T-cell (primary cell): ENCODE results near the gene F3. TPM values are rescaled to one million over a fixed set of nuclear protein-coding genes. Genes with fewer than 3 reads are reported as not detected.

ENCODE experiments used
- ATAC-seq, 4 experiments: fragments of 200-7000 bp in 3 of 4; fragments of 150-1000 bp in 1 of 4; cut with Tn5 transposase; replicated peaks in 1 of 4; 1 replicate in 3 of 4; 2 replicates in 1 of 4; pipeline ENCODE4 v1.10.0; 2021; ENCODE audit warnings: moderate library complexity in 3 of 4, mild to moderate bottlenecking in 2 of 4, moderate number of reproducible peaks in 1 of 4
- CTCF ChIA-PET, 2 donors: fragments of 300-600 bp; sonication (Branson Sonifier 250); formaldehyde crosslinking; loops; one replicate each; lab custom pipeline; 2022; ENCODE audit warnings: antibody characterized with exemption in 2 of 2; lab: Charles Lee
- POLR2A ChIA-PET, 2 donors: fragments of 300-600 bp; sonication (Branson Sonifier 250); formaldehyde crosslinking; loops; one replicate each; lab custom pipeline; 2022; ENCODE audit warnings: antibody characterized with exemption in 2 of 2; lab: Charles Lee
- DNase-seq, 35 experiments: peaks; one replicate each; pipeline versions ENCODE4 v3.0.0 to v3.0.0-alpha.2; 2013 to 2023
- H3K27ac ChIP-seq: one replicate; pipeline ENCODE4 v1.5.1; 2013; ENCODE audit warnings: low read length
- H3K27me3 ChIP-seq, 2 experiments: replicated peaks in 1 of 2; 1 replicate in 1 of 2; 2 replicates in 1 of 2; pipeline versions ENCODE4 v1.6.1 to v1.7.0; 2013; ENCODE audit warnings: low read length in 1 of 2, mixed read lengths in 1 of 2; ENCODE audit not compliant: control insufficient read depth in 2 of 2, insufficient read depth in 2 of 2; ENCODE audit errors: extremely low read depth in 1 of 2
- H3K36me3 ChIP-seq, 2 donors: 1 replicate in 1 of 2; 2 replicates in 1 of 2; pipeline versions ENCODE4 v1.6.1 to v1.7.0; 2013; ENCODE audit warnings: low read length in 1 of 2; ENCODE audit not compliant: control insufficient read depth in 2 of 2, insufficient read depth in 1 of 2; ENCODE audit errors: extremely low read depth in 1 of 2
- H3K4me1 ChIP-seq, 2 experiments: 1 replicate in 1 of 2; 2 replicates in 1 of 2; pipeline versions ENCODE4 v1.6.1 to v1.7.0; 2013; ENCODE audit warnings: low read length in 2 of 2, mixed read lengths in 1 of 2; ENCODE audit not compliant: insufficient read depth in 2 of 2, control insufficient read depth in 1 of 2; ENCODE audit errors: extremely low read depth in 1 of 2
- H3K4me3 ChIP-seq, 2 donors: 1 replicate in 1 of 2; 2 replicates in 1 of 2; pipeline versions ENCODE4 v1.5.1 to v1.7.0; 2013; ENCODE audit warnings: mild to moderate bottlenecking in 2 of 2, low read length in 1 of 2, moderate library complexity in 1 of 2; ENCODE audit not compliant: control insufficient read depth in 1 of 2; ENCODE audit errors: extremely low read depth in 1 of 2
- H3K9me3 ChIP-seq: 2 replicates; pipeline ENCODE4 v1.7.0; 2013
- H3K27ac Mint-ChIP-seq, 2 donors: one replicate each; pipeline ENCODE4 v1.8.0; 2020 to 2021; ENCODE audit warnings: mild to moderate bottlenecking in 2 of 2, mixed read lengths in 2 of 2
- H3K27me3 Mint-ChIP-seq, 2 donors: one replicate each; pipeline ENCODE4 v1.8.0; 2021 to 2022; ENCODE audit warnings: mixed read lengths in 2 of 2
- H3K36me3 Mint-ChIP-seq: one replicate; pipeline ENCODE4 v1.8.0; 2021; ENCODE audit warnings: mixed read lengths
- H3K4me1 Mint-ChIP-seq, 3 donors: one replicate each; pipeline ENCODE4 v1.8.0; 2020 to 2022; ENCODE audit warnings: mixed read lengths in 3 of 3, mild to moderate bottlenecking in 1 of 3
- H3K4me3 Mint-ChIP-seq, 3 donors: one replicate each; pipeline ENCODE4 v1.8.0; 2020 to 2022; ENCODE audit warnings: mild to moderate bottlenecking in 3 of 3, mixed read lengths in 3 of 3, moderate library complexity in 3 of 3
- H3K9me3 Mint-ChIP-seq, 3 donors: one replicate each; pipeline ENCODE4 v1.8.0; 2020 to 2022; ENCODE audit warnings: mixed read lengths in 3 of 3
- WGBS: methylation state at CpG from one replicate; pipeline ENCODE4 v1.1.5; 2013; ENCODE audit warnings: missing lambda C conversion rate; ENCODE audit not compliant: insufficient coverage; 5-methylcytosine and 5-hydroxymethylcytosine counted together
- total RNA-seq, 35 experiments: library from RNA in 6 of 35; stranded (reverse) in 6 of 35; fragments of 120-200 nt in 1 of 35; gene quantifications; one replicate each; pipeline versions ENCODE4 v1.2.1 to v1.2.4 and lab custom pipeline; 2013 to 2026

Gene F3
- total RNA-seq, 5 donors from 2014 or later (not counting 1 experiment from before 2014, with no cell fraction given) = 0.29 to 1.0 (median 0.66) TPM; not detected in 2

- DNase-seq (no peak), ATAC-seq (no peak)
- 73% methylated on average over 4 of the region's 5 CpGs for WGBS
- Histone ChIP-seq H3K4me1 (no peaks in the 10 kb centered on the region), H3K27ac (no peak overlapping the region), H3K27me3 (peaks cover 0 to 3% of the 10 kb centered on the region in 2 experiments), H3K9me3 (no peaks in the 10 kb centered on the region), H3K4me3 (no peak overlapping the region), H3K36me3 (no peaks in the 10 kb centered on the region)
- POLR2A ChIA-PET = no interaction called here
- Mint-ChIP-seq H3K9me3 (peaks cover 0 to 4% (median 0%) of the 10 kb centered on the region in 3 donors), H3K27ac (no peak overlapping the region), H3K4me3 (no peak overlapping the region), H3K36me3 (no peaks in the 10 kb centered on the region), H3K27me3 (peaks cover 1 to 10% of the 10 kb centered on the region in 2 donors), H3K4me1 (no peaks in the 10 kb centered on the region)
- CTCF ChIA-PET = no interaction called here
Measured at GRCh38 chr1:94555091-94555490, 13.5 kb upstream of the F3 start.

- no peaks in the 10 kb centered on the region for H3K4me1 Mint-ChIP-seq
- H3K36me3 ChIP-seq = no peaks in the 10 kb centered on the region
- ATAC-seq (no peak), DNase-seq (no peak)
- H3K27ac Mint-ChIP-seq = no peak overlapping the region
- no peaks in the 10 kb centered on the region for H3K4me1 ChIP-seq
- H3K27ac ChIP-seq = no peak overlapping the region
- peaks cover 0 to 3% of the 10 kb centered on the region in 2 experiments for H3K27me3 ChIP-seq
- H3K4me3 Mint-ChIP-seq = no peak overlapping the region
- CTCF ChIA-PET = no interaction called here
- WGBS = 95% methylated on average over 3 of the region's 5 CpGs
- peaks cover 0 to 4% (median 0%) of the 10 kb centered on the region in 3 donors for H3K9me3 Mint-ChIP-seq
- no peak overlapping the region for H3K4me3 ChIP-seq
- no peaks in the 10 kb centered on the region for H3K9me3 ChIP-seq
- H3K36me3 Mint-ChIP-seq = no peaks in the 10 kb centered on the region
- peaks cover 4 to 14% of the 10 kb centered on the region in 2 donors for H3K27me3 Mint-ChIP-seq
- POLR2A ChIA-PET = no interaction called here
Measured at GRCh38 chr1:94554580-94554979, 13.0 kb upstream of the F3 start.

GRCh38 chr1:94553931-94554330, 12.4 kb upstream of the F3 start:
- DNase-seq (no peak), ATAC-seq (no peak)
- Histone ChIP-seq H3K9me3 (no peaks in the 10 kb centered on the region), H3K27ac (no peak overlapping the region), H3K4me1 (no peaks in the 10 kb centered on the region), H3K27me3 (peaks cover 0 to 3% of the 10 kb centered on the region in 2 experiments), H3K4me3 (no peak overlapping the region), H3K36me3 (no peaks in the 10 kb centered on the region)
- Mint-ChIP-seq H3K27me3 (peaks cover 4 to 14% of the 10 kb centered on the region in 2 donors), H3K4me3 (no peak overlapping the region), H3K27ac (no peak overlapping the region), H3K36me3 (no peaks in the 10 kb centered on the region), H3K4me1 (no peaks in the 10 kb centered on the region), H3K9me3 (peaks cover 0 to 4% (median 0%) of the 10 kb centered on the region in 3 donors)
- ChIA-PET CTCF (no interaction called here), POLR2A (no interaction called here)
- WGBS = 60% methylated on average over 1 of the region's 4 CpGs

- no peak for DNase-seq
- Mint-ChIP-seq H3K36me3 (no peaks in the 10 kb centered on the region), H3K9me3 (no peaks in the 10 kb centered on the region), H3K4me1 (no peaks in the 10 kb centered on the region), H3K27me3 (peaks cover 4 to 14% of the 10 kb centered on the region in 2 donors), H3K4me3 (no peak overlapping the region), H3K27ac (no peak overlapping the region)
- 71% methylated on average over 2 of the region's 5 CpGs for WGBS
- POLR2A ChIA-PET = interaction anchor here in 1 of 2 donors (0.6 kb wide), 1 partner anchor 670 kb away, joined by 4 read pairs; no protein-coding TSS in a partner anchor
- no peak for ATAC-seq
- Histone ChIP-seq H3K27me3 (peaks cover 0 to 3% of the 10 kb centered on the region in 2 experiments), H3K36me3 (no peaks in the 10 kb centered on the region), H3K9me3 (no peaks in the 10 kb centered on the region), H3K4me3 (no peak overlapping the region), H3K27ac (no peak overlapping the region), H3K4me1 (no peaks in the 10 kb centered on the region)
- CTCF ChIA-PET = no interaction called here
Measured at GRCh38 chr1:94553323-94553730, 11.8 kb upstream of the F3 start.

GRCh38 chr1:94552071-94552586, 10.6 kb upstream of the F3 start:
- ATAC-seq = no peak
- Mint-ChIP-seq H3K27me3 (peaks cover 10 to 14% of the 10 kb centered on the region in 2 donors), H3K4me1 (no peaks in the 10 kb centered on the region), H3K4me3 (no peak overlapping the region), H3K36me3 (no peaks in the 10 kb centered on the region), H3K27ac (no peak overlapping the region), H3K9me3 (no peaks in the 10 kb centered on the region)
- peaks cover 0 to 3% of the 10 kb centered on the region in 2 experiments for H3K27me3 ChIP-seq
- CTCF ChIA-PET = interaction anchor here in 1 of 2 donors (0.5 kb wide), 1 partner anchor 506 kb away, joined by 4 read pairs; no protein-coding TSS in a partner anchor
- no peaks in the 10 kb centered on the region for H3K9me3 ChIP-seq
- H3K27ac ChIP-seq = no peak overlapping the region
- no peaks in the 10 kb centered on the region for H3K4me1 ChIP-seq
- no peak overlapping the region for H3K4me3 ChIP-seq
- POLR2A ChIA-PET = interaction anchor here in 1 of 2 donors (0.6 kb wide), 1 partner anchor 99 kb away, joined by 3 read pairs; no protein-coding TSS in a partner anchor
- DNase-seq = no peak
- H3K36me3 ChIP-seq = no peaks in the 10 kb centered on the region
- no CpG with 5 or more reads among the region's 8 CpGs for WGBS

- H3K27me3 Mint-ChIP-seq = peaks cover 17 to 18% of the 10 kb centered on the region in 2 donors
- CTCF ChIA-PET = no interaction called here
- ATAC-seq (no peak), DNase-seq (no peak)
- no peak overlapping the region for H3K27ac Mint-ChIP-seq
- no peaks in the 10 kb centered on the region for H3K9me3 Mint-ChIP-seq
- no peak overlapping the region for H3K27ac ChIP-seq
- H3K4me1 Mint-ChIP-seq = no peaks in the 10 kb centered on the region
- H3K4me1 ChIP-seq = no peaks in the 10 kb centered on the region
- H3K4me3 Mint-ChIP-seq = no peak overlapping the region
- 91% methylated on average over 6 of the region's 7 CpGs for WGBS
- POLR2A ChIA-PET = no interaction called here
- H3K9me3 ChIP-seq = no peaks in the 10 kb centered on the region
- no peaks in the 10 kb centered on the region for H3K36me3 ChIP-seq
- no peak overlapping the region for H3K4me3 ChIP-seq
- no peaks in the 10 kb centered on the region for H3K36me3 Mint-ChIP-seq
- peaks cover 0 to 3% of the 10 kb centered on the region in 2 experiments for H3K27me3 ChIP-seq
Measured at GRCh38 chr1:94551449-94551848, 9.9 kb upstream of the F3 start.
